ENCODE data around the gene ABCA1. TPM values are rescaled to one million over a fixed set of nuclear protein-coding genes. Genes with fewer than 3 reads are reported as not detected.

The ABCA1 gene
- total RNA-seq, 1 donor from 2014 or later = 1.3 TPM

DNA sequence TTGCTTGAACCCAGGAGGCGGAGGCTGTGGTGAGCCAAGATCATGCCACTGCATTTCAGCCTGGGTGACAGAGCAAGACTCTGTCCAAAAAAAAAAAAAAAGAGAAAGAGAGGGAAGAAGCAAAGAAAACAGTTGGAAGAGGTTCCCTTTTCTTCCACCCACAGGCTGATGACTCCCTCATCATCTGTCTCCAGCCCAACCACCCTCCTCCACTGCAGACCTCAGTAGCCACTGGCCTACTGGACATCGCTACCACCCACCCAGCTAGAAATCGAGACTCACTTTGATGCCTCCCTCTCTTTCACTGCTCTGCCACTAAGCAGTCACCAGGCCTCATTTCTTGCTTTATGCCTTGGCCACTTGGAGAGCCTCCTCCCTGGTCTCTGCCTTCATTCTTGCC, 92.8 kb downstream of the ABCA1 start:
- Mint-ChIP-seq H3K4me1 (ENCODE audit: low read depth) (peaks cover 19% of the 10 kb centered on the region), H3K36me3 (ENCODE audit: low read depth) (peaks cover under 1% of the 10 kb centered on the region), H3K9me3 (no peaks in the 10 kb centered on the region), H3K27me3 (ENCODE audit: insufficient read depth) (no peaks in the 10 kb centered on the region), H3K4me3 (no peak overlapping the region), H3K27ac (no peak overlapping the region)
- intact Hi-C loops (cut with micrococcal nuclease) = no loop called here
- no peak for DNase-seq (ENCODE audit: low spot score)

DNA sequence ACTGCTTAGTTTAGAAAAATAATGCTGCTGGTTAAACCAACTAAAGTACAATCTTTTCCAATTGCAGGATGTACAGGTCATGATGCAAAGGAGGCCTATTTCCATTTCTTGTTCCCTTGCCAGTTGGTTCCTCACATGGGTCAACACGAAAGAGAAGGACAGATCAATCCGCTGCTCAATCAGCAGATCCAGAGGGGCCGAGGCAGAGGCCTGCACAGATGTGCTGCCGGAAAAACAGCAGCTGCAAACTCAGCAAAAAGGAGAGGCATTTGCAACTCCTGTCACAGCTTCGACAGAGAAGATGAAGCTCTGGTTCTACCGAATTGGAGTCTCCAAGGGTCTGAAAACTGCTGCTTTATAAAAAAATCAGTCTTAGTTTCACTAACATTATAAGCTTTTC, 94.3 kb downstream of the ABCA1 start:
- Mint-ChIP-seq H3K27me3 (ENCODE audit: insufficient read depth) (no peaks in the 10 kb centered on the region), H3K27ac (no peak overlapping the region), H3K4me3 (no peak overlapping the region), H3K36me3 (ENCODE audit: low read depth) (peaks cover 2% of the 10 kb centered on the region), H3K4me1 (ENCODE audit: low read depth) (peaks cover 23% of the 10 kb centered on the region), H3K9me3 (no peaks in the 10 kb centered on the region)
- intact Hi-C loops (cut with micrococcal nuclease) = no loop called here
- DNase-seq (ENCODE audit: low spot score) = no peak

DNA sequence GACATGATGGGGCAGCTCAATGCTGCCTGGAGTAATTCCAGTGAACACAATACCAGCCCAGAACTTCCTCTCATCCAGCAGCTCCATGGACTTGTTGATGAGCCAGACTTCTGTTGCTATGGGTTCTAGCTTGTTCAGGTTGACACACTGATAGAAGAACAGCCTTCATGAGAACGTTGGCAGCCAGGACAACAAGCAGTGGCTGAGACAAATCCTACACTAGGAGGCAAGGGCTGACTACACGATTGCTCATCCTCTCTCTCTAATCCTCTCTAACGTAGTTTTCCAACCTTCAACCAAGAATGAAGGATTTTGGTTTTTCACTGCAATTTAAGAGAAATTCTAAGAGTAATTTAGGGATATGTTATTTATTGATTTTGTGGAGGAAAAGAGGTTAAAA, 96.3 kb downstream of the ABCA1 start:
- no peak for DNase-seq (ENCODE audit: low spot score)
- H3K4me3 Mint-ChIP-seq = no peak overlapping the region
- H3K27ac Mint-ChIP-seq = no peak overlapping the region
- intact Hi-C loops (cut with micrococcal nuclease) = no loop called here
- peaks cover 2% of the 10 kb centered on the region for H3K36me3 Mint-ChIP-seq (ENCODE audit: low read depth)
- H3K4me1 Mint-ChIP-seq (ENCODE audit: low read depth) = peaks cover 20% of the 10 kb centered on the region
- no peaks in the 10 kb centered on the region for H3K27me3 Mint-ChIP-seq (ENCODE audit: insufficient read depth)
- H3K9me3 Mint-ChIP-seq = no peaks in the 10 kb centered on the region

DNA sequence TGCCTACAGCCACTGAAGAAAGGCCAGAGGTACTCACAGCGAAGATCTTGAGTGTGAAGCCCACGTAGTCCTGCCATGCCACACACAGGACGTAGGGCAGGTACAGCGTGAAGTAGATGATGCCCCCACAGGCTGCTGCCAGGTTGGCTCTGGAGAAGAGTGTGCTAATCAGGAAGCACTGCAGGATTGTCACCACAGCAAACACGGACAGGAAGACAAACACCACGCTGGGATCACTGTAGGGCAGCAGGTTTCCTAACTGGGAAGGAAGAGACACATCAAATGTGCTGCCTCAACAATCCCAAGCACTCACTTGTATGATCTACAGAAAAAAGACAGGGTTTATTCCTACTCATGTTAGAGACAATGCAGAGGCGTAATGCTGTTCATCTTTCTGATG, 101.0 kb downstream of the ABCA1 start:
- intact Hi-C loops (cut with micrococcal nuclease) = no loop called here
- Mint-ChIP-seq H3K4me3 (no peak overlapping the region), H3K9me3 (no peaks in the 10 kb centered on the region), H3K27me3 (ENCODE audit: insufficient read depth) (no peaks in the 10 kb centered on the region), H3K36me3 (ENCODE audit: low read depth) (peaks cover 2% of the 10 kb centered on the region), H3K4me1 (ENCODE audit: low read depth) (peaks cover 6% of the 10 kb centered on the region), H3K27ac (no peak overlapping the region)
- no peak for DNase-seq (ENCODE audit: low spot score)

DNA sequence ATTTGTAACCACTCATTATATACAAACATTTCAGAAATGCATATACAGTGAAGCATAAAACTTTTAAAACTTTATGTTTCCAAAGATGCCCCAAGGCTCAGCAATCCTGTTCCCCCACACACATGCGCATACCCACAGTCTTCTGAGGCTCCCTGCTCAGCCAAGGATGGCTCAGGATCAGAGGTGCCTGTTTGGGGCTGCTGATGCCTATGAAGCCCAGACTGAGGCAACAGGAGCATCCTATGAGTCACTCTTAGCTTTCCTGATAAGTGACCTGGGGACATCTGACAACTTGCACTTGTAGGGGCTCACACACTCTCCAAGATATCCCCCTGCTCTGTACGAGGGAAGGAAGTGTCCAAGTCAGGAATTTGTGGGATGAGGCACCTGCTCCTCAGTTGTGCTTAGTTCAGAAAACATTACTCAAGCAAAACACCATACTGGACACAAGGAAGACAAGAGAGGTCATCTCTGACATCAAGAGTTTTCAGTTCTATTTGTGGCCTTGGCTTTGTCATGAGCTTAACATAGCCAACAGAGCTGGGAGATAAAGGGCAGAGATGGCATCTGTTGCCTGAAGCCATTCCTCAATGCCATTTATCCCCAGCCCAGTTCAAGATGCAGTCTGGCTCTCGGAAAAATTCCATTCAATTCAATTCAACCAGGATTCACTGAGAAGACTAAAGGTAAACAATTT, 101.7 kb downstream of the ABCA1 start:
- peaks cover 2% of the 10 kb centered on the region for H3K36me3 Mint-ChIP-seq (ENCODE audit: low read depth)
- DNase-seq (ENCODE audit: low spot score) = no peak
- no peak overlapping the region for H3K4me3 Mint-ChIP-seq
- no peaks in the 10 kb centered on the region for H3K27me3 Mint-ChIP-seq (ENCODE audit: insufficient read depth)
- H3K4me1 Mint-ChIP-seq (ENCODE audit: low read depth) = peaks cover 6% of the 10 kb centered on the region
- no peak overlapping the region for H3K27ac Mint-ChIP-seq
- intact Hi-C loops (cut with micrococcal nuclease) = no loop called here
- H3K9me3 Mint-ChIP-seq = no peaks in the 10 kb centered on the region

DNA sequence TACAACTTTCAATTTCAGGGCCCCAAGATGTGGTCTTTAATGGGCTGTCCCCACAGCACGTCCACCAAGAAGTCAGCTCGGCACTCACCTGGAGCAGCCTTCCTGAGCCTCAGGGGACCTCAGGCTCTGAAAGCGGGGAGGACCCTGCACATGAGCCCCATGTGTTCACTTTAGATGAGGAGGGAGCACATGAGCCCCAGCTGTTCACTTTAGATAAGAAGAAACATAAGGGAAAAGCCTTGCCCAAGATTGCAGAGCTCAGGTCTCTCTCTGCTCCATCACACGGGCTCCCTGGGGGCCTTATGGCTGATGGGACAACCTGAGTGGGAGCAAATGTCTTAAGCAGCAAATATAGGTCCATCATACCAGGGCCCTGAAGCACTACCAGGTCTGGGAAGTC, 107.6 kb downstream of the ABCA1 start:
- Mint-ChIP-seq H3K9me3 (no peaks in the 10 kb centered on the region), H3K27me3 (ENCODE audit: insufficient read depth) (no peaks in the 10 kb centered on the region), H3K4me1 (ENCODE audit: low read depth) (no peaks in the 10 kb centered on the region), H3K4me3 (no peak overlapping the region), H3K36me3 (ENCODE audit: low read depth) (no peaks in the 10 kb centered on the region), H3K27ac (no peak overlapping the region)
- DNase-seq (ENCODE audit: low spot score) = no peak
- intact Hi-C loops (cut with micrococcal nuclease) = no loop called here

DNA sequence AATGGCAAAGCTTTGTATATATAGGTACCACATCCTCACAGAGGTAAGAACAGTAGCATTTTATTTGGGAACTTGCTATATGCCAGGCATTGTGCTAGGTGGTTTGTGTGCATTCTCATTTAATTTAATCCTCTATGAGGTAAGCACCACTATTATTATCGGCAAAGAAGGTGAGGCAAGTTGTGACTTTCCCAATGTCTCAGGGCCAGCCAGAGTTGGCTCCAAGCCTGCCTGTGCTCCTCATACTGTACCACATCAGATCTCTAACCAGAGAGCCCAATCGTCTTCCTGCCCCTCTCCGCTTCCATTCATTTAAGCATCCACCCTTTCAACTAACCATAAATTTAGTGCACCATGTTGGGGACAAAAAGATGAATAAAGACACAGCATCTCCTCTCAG, 108.9 kb downstream of the ABCA1 start:
- Mint-ChIP-seq H3K27me3 (ENCODE audit: insufficient read depth) (no peaks in the 10 kb centered on the region), H3K4me3 (no peak overlapping the region), H3K36me3 (ENCODE audit: low read depth) (no peaks in the 10 kb centered on the region), H3K9me3 (no peaks in the 10 kb centered on the region), H3K27ac (no peak overlapping the region), H3K4me1 (ENCODE audit: low read depth) (no peaks in the 10 kb centered on the region)
- DNase-seq (ENCODE audit: low spot score) = no peak
- intact Hi-C loops (cut with micrococcal nuclease) = no loop called here

DNA sequence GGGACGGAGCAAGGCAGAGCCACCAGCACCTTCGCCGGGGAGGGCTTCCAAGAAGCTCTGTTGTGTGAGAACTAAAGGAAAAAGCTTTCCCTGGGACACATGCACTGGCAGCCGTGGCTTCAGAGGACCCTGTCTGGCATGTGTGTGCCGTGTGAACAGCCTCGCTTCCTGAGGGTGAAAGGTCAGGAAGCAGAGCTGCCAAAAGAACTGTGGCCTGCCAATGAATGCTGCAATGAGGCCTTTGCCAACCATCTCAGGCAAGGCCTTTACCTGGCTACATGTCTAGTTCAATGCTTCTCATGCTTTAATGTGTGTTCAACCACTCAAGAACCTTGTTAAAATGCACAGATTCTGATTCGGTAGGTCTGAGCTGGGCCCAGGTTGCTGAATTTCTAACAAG, 110.5 kb downstream of the ABCA1 start:
- Mint-ChIP-seq H3K4me3 (no peak overlapping the region), H3K27ac (no peak overlapping the region), H3K36me3 (ENCODE audit: low read depth) (no peaks in the 10 kb centered on the region), H3K9me3 (no peaks in the 10 kb centered on the region), H3K4me1 (ENCODE audit: low read depth) (no peaks in the 10 kb centered on the region), H3K27me3 (ENCODE audit: insufficient read depth) (no peaks in the 10 kb centered on the region)
- intact Hi-C loops (cut with micrococcal nuclease) = no loop called here
- DNase-seq (ENCODE audit: low spot score) = no peak

DNA sequence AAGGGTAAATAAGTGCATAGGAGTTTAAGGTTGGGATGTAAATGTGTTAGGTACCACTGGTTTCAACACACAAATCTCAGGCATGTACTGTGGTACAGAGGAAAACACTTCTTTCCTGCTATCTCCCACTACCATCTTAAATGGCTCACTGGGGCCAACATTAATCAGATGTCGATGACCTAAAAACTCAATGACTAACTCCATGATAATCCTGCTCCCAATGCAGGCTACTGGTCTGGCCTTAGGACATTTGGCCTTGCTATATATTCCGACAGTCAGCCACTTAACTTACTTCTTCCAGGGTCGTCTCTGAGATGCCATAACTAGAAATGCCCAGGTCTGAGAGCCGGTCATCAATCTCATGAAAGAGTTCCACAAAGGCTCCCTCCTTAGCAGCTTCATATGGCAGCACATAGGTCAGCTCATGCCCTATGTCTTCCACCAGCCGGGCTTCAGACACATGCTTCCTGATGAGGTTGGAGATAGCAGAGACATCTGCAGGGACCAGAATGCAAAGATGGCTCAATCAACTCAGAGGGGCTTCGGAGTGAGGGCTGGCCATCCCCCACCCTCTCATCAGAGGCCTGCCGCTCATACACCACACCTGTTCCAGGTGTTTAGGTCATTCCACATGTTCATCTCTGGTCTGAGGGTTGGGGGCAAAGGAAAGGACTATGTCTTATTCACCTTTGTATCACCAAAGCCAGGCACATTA, 111.9 kb downstream of the ABCA1 start:
- Mint-ChIP-seq H3K36me3 (ENCODE audit: low read depth) (no peaks in the 10 kb centered on the region), H3K4me1 (ENCODE audit: low read depth) (no peaks in the 10 kb centered on the region), H3K9me3 (no peaks in the 10 kb centered on the region), H3K27ac (no peak overlapping the region), H3K27me3 (ENCODE audit: insufficient read depth) (no peaks in the 10 kb centered on the region), H3K4me3 (no peak overlapping the region)
- DNase-seq (ENCODE audit: low spot score) = no peak
- intact Hi-C loops (cut with micrococcal nuclease) = no loop called here

DNA sequence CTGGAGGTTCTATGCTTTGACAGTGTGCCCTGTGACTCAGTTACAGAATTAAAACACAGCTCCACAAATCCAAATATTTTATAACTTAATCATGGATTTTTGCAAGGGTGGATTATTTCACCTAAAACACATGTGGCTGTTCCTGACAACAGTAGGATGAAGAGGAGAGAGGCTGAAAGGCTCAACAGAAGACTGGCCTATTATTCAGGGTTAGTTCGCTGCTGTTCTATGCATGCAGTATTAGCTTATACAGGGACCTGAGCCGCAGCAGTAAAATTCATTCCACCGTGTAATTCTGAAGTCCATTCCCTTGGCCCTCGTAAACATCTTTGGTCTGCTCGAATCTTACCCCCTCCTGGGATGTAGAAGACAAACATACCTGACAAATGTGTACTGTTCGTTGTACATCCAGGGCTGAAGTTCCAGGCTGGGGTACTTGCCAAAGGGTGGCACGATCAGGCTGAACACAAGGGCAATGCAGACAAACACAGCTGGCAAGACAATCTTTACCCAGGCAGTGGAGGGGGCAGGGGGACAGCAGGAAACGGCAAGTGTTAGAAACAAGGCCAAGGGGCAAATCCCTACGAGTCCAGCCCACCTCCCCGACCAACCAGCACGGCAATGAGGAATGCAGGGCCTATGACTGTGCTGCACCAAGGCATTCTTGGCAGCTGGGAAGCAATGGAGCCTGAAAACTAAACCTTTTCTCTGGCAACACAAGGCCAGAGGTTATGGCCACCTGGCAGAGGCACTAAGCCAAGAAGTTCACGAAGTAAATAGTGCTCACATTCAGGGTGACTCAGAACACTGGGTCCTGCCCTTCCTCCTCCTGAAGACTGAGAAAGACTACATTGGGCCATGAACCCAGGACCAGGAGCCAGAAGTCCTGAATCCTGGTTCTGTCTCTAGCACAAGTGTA, 117.3 kb downstream of the ABCA1 start:
- intact Hi-C loops (cut with micrococcal nuclease) = no loop called here
- Mint-ChIP-seq H3K36me3 (ENCODE audit: low read depth) (no peaks in the 10 kb centered on the region), H3K9me3 (no peaks in the 10 kb centered on the region), H3K27ac (no peak overlapping the region), H3K27me3 (ENCODE audit: insufficient read depth) (no peaks in the 10 kb centered on the region), H3K4me3 (no peak overlapping the region), H3K4me1 (ENCODE audit: low read depth) (no peaks in the 10 kb centered on the region)
- no peak for DNase-seq (ENCODE audit: low spot score)

DNA sequence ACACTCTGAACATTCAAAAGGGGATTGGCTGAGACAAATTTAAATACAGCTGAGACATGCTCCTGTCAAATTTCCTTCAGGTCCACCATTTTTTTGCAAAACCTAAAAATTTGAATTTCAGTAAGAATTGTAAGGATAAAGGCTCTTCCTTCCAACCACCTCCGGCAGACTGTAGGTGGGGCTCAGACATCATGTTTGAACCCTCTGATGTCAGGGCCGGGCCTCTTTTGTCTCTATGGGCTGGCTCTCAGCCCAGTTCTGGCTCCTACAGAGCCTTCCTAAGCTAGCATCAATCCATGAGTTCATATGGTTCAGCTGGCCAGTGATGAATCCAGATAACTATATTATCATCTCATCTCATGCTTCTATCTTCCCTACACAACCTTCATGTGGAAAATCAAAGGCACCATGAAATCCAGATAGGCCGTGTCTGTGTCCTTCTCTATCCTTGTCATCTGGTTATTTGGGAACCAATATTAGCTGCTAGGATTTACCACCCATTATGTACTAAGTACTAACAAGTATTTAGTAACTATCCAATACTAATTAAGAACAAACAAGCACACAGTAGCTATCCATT, 119.8 kb downstream of the ABCA1 start:
- H3K4me3 Mint-ChIP-seq = no peak overlapping the region
- no peaks in the 10 kb centered on the region for H3K9me3 Mint-ChIP-seq
- intact Hi-C loops (cut with micrococcal nuclease) = no loop called here
- H3K27me3 Mint-ChIP-seq (ENCODE audit: insufficient read depth) = no peaks in the 10 kb centered on the region
- no peak overlapping the region for H3K27ac Mint-ChIP-seq
- DNase-seq (ENCODE audit: low spot score) = no peak
- no peaks in the 10 kb centered on the region for H3K4me1 Mint-ChIP-seq (ENCODE audit: low read depth)
- no peaks in the 10 kb centered on the region for H3K36me3 Mint-ChIP-seq (ENCODE audit: low read depth)

DNA sequence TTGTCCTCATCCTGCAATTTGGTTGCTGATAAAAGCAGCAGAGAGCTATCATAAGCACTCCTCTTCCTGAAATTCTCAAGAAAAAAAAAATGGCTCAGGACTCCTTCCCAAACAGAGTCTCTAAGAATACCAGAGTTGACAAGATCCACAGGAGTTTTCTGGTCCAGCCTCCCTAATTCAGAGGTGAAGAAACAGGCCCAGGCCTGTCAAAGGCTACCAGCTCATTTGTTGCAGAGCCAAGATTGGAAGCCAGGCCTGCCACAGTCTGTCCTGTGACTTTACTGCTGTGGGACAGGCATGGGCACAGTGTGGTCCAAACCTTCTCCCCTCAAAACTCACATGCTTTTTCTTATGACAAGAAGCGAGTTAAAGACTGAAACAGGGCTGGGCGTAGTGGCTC, 122.5 kb downstream of the ABCA1 start:
- intact Hi-C loops (cut with micrococcal nuclease) = no loop called here
- no peak overlapping the region for H3K27ac Mint-ChIP-seq
- no peak overlapping the region for H3K4me3 Mint-ChIP-seq
- no peaks in the 10 kb centered on the region for H3K9me3 Mint-ChIP-seq
- no peaks in the 10 kb centered on the region for H3K36me3 Mint-ChIP-seq (ENCODE audit: low read depth)
- H3K27me3 Mint-ChIP-seq (ENCODE audit: insufficient read depth) = no peaks in the 10 kb centered on the region
- H3K4me1 Mint-ChIP-seq (ENCODE audit: low read depth) = no peaks in the 10 kb centered on the region
- no peak for DNase-seq (ENCODE audit: low spot score)

DNA sequence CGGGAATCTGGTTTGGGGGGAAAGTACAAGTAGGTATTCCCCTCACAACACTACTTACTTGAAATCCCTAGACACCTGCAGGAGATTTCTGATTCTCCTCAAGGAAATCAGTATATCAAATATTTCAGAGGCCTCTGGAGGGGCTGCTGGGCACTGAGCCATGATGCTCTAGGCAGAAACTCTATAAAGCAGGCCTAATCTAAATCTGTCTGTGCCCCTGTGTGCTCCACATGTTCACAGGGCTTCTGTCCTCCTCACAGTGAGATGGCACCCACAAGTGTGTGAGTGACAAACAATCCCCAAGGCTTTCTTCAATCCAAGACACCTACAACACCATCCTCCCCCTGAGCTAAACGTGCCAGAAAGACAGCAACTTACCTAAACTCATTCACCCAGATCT, 125.0 kb downstream of the ABCA1 start:
- Mint-ChIP-seq H3K4me1 (ENCODE audit: low read depth) (no peaks in the 10 kb centered on the region), H3K36me3 (ENCODE audit: low read depth) (no peaks in the 10 kb centered on the region), H3K27me3 (ENCODE audit: insufficient read depth) (no peaks in the 10 kb centered on the region), H3K9me3 (no peaks in the 10 kb centered on the region), H3K4me3 (no peak overlapping the region), H3K27ac (no peak overlapping the region)
- intact Hi-C loops (cut with micrococcal nuclease) = no loop called here
- DNase-seq (ENCODE audit: low spot score) = no peak
